Measurements from ENCODE around the gene FARS2. TPM values are rescaled to one million over a fixed set of nuclear protein-coding genes. Genes with fewer than 3 reads are reported as not detected.
"Not testable (repeated sequence)": the region's sequence is repeated elsewhere in the genome, so short reads cannot be mapped to it uniquely, and the experiment has no call there.

Gene FARS2
- total RNA-seq, 1 donor from 2014 or later: 22.0 TPM

DNA sequence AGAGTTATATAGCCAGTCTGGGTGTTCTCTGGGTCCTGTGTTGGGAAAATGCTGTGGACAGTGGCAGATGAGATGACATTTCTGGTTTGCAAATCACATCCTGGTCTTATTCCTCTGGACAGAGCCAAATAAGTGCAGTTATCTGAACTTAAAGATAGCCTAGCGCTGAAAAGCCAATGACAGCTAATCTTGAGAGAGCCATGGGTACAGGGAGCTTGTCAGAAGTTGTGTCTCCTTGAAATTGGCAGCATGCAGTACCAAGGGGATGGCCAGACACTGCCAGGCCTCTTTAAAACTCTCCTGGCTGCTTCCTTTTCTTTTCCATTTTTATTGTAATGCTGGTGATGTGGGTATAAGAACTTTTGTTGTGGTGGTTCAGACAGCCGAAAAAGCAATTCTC lies 362.5 kb downstream of the FARS2 start:
- no peak for DNase-seq (ENCODE audit: low read depth in 2 of 2)

DNA sequence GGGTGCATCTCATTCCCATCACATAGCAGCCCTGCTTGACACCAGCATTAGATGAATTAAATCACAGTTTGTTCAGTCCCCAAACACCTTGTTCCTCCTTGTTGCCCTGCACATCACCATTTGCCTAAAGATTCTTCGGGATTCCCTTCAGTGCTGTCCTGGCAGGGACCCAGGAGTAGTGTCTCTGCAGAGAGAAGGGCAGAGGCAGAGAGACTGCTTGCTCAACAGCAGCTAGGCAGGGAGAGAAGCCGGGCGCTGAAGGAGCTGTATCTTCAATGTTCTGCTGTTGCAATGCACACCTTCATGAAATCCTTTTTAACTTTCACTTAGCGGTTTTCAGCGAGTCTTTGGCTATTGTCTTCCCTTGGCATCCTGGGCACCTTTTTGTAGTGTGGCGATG lies 362.9 kb downstream of the FARS2 start:
- DNase-seq (ENCODE audit: low read depth in 2 of 2): no peak

DNA sequence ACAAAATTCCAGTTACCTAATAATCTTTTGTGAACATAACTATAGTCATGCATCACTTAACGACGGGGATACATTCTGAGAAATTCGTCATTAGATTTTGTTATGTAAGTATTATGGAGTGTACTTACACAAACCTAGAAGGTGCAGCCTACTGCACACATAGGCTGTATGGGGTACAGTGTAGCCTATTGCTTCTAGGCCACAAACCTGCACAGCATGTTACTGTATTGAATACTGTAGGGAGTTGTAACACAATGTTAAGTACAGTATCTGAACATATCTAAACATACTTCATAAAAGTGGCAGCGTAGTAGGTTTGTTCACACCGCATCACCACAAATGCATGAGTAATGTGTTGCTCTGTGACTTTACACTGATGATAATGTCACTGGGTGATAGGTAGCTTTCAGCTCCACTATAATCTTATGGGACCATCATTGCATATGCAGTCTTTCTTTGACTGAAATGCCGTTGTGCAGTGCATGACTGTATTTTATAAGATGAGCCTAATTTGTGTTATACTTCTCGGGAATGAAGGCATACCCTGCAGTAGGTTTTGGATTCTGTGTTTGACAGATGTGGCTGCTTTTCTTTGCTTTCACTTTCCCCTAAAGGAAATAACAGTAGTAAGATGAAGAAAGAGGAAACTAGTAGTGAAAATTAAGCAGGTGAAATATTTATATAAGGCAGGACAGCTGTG lies 365.6 kb downstream of the FARS2 start:
- DNase-seq (ENCODE audit: low read depth in 2 of 2): peak in 1 of 2 donors; percentile 8

DNA sequence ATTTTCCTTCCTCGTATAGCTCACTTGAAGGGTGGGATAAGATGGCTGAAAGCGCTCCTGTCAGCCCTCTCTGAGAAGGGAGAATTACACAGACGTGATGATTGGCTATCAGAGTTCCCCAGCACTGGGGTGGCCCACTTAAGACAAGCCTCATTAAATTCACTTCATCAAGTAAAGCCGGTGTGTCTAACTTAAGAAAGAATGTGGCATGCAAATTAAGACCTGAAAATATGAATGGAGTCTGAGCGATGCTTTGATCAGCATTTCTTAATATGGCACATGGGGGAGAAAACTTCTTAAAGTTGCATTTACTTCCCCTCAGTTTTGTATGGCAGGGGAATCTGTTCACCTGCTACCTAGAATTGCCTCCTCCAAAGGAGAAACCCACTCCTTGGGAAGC lies 369.3 kb downstream of the FARS2 start:
- no peak for DNase-seq (ENCODE audit: low read depth in 2 of 2)

DNA sequence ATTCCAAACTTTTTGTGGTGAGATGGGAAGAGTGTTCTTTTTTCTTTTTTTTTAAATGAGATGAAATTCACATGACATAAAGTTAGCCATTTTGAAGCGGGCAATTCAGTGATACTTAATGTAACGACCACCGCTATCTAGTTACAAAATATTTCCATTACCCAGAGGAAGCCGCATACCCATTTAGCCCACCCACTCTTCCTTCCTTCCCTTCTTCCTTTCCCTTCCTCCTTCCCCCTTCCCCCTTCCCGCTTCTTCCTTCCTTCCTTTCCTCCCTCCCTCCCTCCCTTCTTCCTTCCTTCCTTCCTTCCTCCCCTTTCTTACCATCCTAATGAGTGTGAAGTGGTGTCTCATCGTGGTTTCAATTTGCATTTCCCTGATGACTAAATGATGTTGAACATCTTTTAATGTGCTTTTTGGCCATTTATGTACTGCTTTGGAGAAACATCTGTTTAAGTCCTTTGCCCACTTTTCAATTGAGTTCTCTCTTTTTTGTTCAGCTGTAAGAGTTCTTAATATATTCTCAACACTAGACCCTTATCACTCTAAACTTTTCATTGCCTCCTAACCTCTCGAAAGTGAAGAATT lies 371.1 kb downstream of the FARS2 start:
- no peak for DNase-seq (ENCODE audit: low read depth in 2 of 2)

DNA sequence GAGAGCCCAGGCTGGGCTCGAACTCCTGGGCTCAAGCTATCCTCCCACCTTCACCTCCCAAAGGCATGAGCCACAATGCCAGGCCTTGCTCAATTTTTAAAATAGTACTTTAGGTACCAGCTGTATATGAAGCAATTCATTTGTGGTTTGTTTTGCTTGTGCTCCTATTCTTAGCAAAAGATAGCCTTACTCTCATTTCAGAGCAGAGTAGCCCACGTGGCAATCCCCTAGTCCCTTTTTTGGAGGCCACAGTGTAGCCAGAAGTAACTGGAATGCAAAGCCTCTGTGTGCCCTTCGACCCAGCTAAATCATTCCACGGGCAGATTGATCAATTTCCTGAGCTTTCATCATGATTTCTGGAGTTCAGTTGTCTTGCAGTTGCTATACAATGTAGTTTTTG lies 373.2 kb downstream of the FARS2 start:
- DNase-seq (ENCODE audit: low read depth in 2 of 2): no peak

DNA sequence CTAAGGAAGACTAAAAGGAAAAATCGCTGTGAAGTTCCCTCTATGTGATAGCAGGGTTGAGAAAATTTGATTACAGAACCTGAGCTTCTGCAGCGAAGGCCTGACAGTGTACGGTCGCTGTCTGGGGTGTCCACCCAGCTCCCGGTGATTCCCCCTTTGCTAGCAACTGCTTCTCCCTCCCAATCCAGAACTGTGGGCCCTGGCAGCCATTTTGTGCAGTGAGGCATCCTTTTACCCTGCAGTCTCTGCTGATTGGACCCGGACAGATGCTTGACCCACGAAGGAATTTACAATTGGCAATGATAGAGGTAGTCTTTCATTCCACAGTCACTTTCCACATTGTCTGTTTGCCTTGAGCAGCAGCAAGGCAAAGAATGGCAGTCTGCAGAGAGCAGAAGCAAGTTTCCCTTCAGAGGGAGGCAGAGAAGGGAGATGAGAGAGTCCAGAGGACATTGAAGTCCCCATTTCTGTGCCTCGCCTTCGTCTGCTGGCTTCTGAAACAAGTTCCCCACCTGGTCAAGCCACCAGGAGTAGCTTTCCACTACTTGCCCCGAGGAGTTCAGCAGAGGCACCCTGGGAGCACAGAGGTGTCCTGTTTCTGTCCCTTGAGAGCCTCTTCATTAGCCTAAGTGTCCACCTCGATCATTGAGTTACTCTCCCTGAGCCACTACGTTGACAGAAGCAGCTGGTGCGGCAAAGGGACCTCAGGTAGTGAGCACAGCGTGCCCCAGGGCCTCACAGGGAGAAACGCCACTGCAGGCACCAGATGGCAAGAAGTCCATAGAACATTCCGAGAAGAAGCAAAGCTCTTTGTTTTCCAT lies 375.1 kb downstream of the FARS2 start:
- DNase-seq (ENCODE audit: low read depth in 2 of 2): no peak

DNA sequence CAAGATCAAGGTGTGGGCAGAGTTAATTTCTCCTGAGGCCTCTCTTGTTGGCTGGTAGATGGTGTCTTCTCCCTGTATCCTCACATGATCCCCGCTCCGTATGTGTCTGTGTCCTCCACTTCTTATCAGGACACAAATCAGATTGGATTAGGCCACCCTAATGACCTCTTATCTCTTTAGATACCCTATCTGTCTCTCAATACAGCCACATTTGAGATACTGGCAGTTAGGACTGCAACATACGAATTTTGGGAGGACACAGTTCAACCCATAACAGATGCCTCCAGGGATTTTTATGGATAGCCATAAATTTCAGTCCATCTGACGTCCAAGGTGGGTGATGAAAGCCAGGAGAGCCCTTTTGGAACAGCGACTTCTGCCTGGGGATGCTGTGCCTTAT lies 376.4 kb downstream of the FARS2 start:
- DNase-seq (ENCODE audit: low read depth in 2 of 2): no peak

DNA sequence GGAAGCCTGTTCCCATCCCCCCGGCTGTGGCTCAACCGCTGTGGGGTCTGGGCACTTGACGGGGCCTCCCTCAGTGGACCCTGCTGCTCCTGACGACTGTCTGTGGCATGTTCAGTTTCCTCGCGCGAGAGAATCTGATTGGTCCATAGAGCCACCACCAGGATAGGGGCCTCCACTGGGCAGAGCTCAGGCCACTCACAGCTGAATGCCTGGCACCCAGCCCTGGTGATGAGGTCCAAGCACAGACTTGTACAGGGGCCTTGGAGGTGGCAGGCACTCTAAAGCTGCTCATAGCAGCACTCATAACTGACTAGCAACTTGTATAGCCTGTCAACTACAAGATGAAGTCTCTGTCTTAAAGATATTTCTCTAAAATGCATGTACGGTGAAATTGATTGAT lies 377.4 kb downstream of the FARS2 start:
- no peak for DNase-seq (ENCODE audit: low read depth in 2 of 2)

DNA sequence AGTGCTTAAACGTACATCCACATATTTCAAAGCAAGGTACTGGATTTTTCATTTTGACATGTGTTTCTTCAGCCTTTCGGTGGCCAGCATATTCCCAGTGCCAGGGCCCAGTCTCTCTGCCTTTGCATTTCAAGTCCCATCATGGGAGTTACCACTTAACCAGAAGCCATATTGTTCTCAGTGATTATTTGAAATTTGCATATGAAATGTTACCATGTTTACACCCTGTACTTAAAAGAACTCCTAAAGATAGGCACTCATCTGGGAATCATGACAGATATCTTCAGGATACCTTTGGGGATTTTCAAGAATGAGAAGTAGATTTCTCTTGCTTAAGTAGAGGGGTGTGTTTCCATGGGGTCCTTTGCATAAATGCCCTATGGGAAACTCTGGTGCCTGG lies 377.9 kb downstream of the FARS2 start:
- DNase-seq (ENCODE audit: low read depth in 2 of 2): no peak

DNA sequence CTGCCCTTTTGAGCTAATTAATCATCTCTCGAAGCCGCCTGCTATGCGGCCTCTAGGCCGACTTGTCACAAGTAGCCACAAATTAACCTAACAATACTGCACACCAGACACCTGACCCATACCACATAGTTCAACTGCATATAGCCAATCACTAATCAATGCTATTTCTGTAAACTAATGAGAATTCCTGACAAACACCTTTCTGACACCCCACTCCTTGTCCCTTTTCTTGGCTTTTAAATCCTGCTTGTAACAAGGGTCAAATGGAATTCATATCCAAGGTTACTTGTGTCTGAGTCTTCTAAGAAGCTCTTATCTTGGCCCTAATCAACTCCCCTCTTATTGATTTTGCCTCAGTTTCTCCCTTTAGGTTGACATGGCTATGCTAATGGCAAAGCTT lies 379.3 kb downstream of the FARS2 start:
- no peak for DNase-seq (ENCODE audit: low read depth in 2 of 2)

DNA sequence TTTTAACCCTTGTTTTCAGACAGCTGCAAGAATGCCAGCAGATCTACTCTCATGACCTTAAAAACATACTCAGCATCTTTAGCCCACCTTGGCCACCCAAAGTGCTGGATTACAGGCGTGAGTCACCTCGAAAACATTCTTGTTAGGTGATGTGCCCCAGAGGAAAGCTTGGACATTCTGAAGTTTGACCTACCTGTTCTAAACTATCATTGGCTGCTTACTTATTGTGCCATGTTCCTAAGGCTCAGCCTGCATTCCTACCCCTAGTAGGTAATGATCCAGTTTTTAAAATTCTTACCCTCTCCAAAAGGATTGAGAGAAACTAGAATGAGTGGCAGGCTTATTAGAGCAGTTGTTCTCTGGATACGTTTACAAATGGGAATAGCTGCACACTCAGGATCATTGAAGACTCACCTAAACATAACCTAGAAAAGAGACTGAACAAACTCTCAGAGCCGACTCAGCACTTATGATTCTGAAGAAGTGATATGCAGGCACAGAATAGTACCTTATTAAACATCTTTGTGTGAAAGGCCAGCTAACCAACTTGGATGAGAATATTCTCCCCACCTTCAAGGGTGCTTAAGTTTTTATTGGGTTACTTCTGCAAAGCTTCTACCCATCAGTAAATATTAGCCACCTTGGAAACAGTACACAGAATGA lies 383.3 kb downstream of the FARS2 start:
- no peak for DNase-seq (ENCODE audit: low read depth in 2 of 2)

DNA sequence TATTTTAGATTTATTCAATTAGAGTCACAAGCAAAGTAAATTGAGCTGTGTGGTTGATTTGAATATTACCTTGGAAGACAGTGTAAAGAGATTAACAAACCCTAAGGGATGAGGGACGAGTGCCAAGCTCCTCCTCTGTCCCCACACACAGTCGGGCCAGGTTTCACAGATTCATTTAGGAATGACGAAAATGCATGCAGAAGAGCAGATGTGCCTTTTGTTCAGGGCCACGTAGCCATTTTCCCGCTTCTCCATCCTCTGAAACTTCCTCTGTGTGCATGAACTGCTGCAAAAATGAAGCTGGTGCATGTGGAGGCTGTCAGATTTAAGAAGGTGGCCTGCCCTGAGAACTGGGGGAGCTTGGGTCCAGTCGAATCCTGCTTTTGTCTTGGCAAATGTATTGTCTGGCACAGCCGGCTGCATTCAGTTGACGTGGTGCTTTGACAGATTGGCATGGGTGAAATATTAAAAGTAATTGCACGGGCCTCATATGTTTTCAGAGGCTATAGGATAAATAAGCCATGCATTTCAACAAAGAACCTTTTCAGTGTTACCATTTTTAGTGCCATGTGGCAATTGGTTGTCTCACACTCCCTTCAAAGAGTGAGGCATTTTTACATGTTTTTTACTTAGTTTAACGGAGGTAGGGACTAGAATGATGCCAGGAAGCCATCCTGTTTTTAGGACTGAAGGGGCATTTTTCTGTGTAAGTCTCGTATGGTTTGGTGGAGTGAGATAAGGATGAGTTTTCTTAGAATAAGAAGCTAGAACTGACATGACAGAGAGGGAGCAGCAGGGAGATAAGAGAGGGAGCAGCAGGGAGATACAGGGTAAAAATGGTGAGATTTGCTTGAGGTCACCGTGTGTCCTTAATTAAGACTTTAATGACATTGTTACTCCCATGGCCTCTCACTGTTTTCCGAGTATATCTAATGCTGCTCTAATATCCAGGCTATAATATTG lies 384.3 kb downstream of the FARS2 start:
- DNase-seq (ENCODE audit: low read depth in 2 of 2): no peak

DNA sequence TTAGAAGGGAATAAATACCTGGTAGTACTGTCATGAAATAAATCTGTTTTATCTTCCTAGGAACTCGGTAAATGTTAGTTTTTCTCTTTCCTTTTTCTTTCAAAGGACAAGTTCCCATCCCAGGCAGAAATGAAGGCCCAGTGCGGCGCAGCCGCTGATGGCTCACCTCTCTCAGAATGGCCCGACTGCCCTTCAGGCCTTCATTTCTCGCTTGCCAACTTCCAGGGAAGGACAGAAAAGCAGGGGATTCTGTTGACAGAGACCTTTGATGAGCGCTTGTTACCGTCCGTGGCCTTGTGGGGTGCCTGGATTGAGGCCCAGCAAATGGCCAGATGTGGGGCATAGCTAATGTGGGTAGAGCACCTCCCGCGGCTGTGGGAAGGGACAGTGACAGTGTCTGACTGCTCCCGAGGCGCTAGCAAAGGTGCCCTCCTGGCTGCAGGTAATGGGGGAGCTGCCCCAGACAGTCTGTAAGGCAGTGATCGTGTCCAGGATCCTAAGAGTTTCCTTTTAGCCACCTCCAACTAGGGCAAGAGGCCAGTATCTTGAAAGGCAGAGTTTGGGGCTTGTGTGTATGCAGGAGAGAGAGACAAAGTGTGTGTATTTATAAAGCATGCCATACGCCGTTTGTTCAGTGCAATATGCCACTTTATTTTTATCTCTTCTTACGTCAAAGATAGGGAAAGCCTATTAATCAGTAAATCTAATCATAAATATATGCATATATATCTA lies 391.3 kb downstream of the FARS2 start:
- DNase-seq (ENCODE audit: low read depth in 2 of 2): no peak

DNA sequence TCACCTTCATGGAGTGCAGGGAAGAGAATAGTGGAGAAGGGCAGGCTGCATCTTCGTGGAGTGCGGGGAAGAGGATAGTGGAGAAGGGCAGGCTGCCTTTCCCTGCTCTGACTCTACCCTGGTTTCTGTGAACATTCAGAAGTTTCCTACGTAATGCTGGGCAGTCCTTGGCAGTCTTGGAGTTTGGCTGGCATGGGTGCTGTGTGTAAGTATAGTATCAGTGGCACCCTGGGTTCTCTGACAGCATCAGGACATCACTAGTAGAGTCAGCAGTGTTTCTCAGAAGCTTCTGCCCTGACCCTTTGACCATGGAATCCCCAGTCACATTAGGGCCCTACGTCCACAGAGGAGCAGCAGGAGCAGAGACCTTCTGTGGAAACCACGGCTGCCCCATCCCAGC lies 392.5 kb downstream of the FARS2 start:
- DNase-seq (ENCODE audit: low read depth in 2 of 2): no peak

DNA sequence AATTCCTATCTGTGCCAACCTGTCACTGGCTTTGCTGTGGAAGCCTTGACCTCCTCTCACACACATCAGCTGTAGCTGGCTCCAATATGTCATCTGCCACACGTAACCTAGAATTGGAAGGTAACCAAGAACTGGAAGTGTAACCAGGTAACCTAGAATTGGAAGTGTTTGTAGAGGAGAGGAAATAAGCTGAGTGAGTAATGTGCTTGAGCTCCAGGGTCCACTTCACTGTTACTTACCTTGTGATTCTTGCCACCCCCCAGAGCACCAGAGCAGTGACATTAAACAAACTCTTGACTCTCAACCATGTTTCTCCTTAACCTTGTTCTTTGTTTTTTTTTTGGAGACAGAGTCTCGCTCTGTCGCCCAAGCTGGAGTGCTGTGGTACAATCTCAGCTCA lies 394.9 kb downstream of the FARS2 start:
- DNase-seq (ENCODE audit: low read depth in 2 of 2): no peak

DNA sequence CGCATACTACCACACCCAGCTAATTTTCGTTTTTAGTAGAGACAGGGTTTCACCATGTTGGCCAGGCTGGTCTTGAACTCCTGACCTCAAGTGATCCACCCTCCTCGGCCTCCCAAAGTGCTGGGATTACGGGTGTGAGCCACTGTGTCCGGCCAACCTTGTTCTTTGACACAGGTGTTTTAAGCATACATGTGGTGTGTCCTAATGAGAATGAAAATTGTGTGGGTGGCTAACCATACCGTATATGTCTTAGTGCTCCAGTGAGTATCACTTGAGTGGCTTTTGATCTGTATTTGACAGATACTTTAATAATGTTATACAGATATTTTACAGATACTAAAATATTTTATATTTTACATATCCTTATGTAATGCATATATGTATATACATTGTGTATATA lies 395.4 kb downstream of the FARS2 start:
- not testable (repeated sequence) for DNase-seq (ENCODE audit: low read depth in 2 of 2)

DNA sequence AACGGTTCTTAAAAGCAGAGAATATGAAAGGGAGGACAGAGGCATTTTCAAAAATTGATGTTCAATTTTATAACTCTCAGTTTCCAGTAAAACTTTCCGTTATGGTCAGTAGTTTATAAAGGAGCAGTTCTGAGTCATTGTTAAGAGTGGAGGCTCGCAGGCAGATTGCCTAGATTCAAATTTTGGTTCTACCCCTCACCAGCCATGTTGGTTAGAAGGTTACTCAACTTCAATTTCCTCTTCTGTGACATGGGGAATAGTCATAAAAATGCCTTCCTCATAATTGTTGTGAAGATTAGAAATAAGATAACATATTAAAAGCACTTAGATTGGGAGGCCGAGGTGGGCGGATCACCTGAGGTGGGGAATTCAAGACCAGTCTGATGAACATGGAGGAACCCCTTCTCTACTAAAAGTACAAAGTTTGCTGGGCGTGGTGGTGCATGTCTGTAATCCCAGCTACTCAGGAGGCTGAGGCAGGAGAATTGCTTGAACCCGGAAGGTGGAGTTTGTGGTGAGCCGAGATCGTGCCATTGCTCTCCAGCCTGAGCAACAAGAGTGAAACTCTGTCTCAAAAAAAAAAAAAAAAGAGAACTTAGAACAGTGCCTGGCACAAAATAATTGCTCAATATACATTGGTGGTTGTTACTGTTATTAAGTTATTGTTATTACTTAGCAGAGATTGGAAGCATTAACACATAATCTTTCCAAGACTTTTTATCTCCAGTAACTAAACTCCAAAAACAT lies 396.5 kb downstream of the FARS2 start:
- no peak for DNase-seq (ENCODE audit: low read depth in 2 of 2)

DNA sequence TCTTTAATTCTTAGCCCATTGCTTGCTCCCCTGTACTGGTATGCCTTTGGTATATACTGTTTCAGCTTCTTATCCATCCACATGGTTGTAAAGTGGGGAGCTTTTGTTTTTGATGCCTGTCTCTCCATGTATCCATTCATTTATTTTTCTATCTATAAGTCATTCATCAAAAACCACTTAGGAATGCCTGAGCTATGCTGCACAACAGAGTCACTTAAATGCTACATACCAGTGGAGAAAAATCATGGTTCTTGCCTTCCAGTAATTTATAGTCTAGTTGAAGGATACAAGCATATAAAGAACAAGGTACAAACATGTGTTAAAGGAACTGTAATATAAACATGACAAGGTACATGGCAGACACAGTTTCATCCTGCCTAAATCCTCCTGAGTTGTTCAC lies 398.2 kb downstream of the FARS2 start:
- no peak for DNase-seq (ENCODE audit: low read depth in 2 of 2)

DNA sequence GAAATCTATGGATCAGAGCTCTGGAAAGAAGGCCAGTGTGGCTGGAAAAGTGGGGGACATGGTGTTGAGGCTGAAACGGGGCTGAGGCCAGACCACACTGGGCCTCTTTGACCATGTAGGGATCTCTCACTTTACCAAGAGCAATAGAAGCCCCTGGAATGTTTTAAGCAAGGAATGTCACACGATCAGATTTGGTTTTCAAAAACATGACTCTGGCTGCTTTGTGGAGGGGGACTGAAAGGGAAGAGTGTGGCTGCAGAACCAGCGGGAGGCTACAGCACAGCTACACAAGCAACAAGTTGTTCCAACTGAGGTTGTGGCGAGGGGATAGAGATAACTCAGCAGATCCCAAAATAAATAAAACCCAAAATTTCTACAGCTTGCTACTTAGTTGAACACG lies 399.5 kb downstream of the FARS2 start:
- DNase-seq (ENCODE audit: low read depth in 2 of 2): no peak
